GM12878 (cell line): ENCODE measurements around the gene SRSF9. TPM values are rescaled to one million over a fixed set of nuclear protein-coding genes. Genes with fewer than 3 reads are reported as not detected.

ENCODE experiments used
- ATAC-seq: fragments of 200-7000 bp; cut with Tn5 transposase; 3 replicates; pipeline ENCODE4 v1.9.1; 2020; ENCODE audit warnings: mild to moderate bottlenecking, moderate library complexity
- BruUV-seq: library from RNA; stranded (reverse); fragments of 400-500 nt; replicated peaks from 2 replicates; lab custom pipeline; 2021; lab: Mats Ljungman, UMichigan
- CTCF ChIA-PET: fragments of 300-600 bp; sonication (Branson Sonifier 250); formaldehyde crosslinking; extraction: SDS; loops from one replicate; lab custom pipeline; 2021; ENCODE audit warnings: inconsistent platforms; lab: Yijun Ruan, JAX
- POLR2A ChIA-PET: fragments of 350-600 bp; formaldehyde crosslinking; extraction: SDS; loops from one replicate; lab custom pipeline; 2021; ENCODE audit warnings: inconsistent platforms; lab: Charles Lee
- RAD21 ChIA-PET: fragments of 300-600 bp; sonication (Branson Sonifier 250); formaldehyde crosslinking; loops from one replicate; lab custom pipeline; 2023; ENCODE audit warnings: antibody characterized with exemption; ENCODE audit not compliant: unreplicated experiment; lab: Charles Lee
- SMC1A ChIA-PET: fragments of 300-600 bp; sonication (Branson Sonifier 250); formaldehyde crosslinking; loops from one replicate; lab custom pipeline; 2023; ENCODE audit not compliant: unreplicated experiment, uncharacterized antibody; lab: Charles Lee
- DNase-seq: peaks from one replicate; pipeline ENCODE4 v3.0.0-alpha.2; 2011; ENCODE audit warnings: low read depth, low spot score
- FAIRE-seq: peaks from 3 replicates; lab custom pipeline; 2011; peaks lifted over from hg19 to GRCh38; lab: Jason Lieb, UNC
- H2AFZ ChIP-seq: 2 replicates; pipeline ENCODE4 v1.6.0; 2011; ENCODE audit warnings: low read depth, low read length, control low read depth; ENCODE audit not compliant: control insufficient read depth
- H3K27ac ChIP-seq: 2 replicates; pipeline ENCODE4 v1.5.1; 2011; ENCODE audit warnings: control low read depth; ENCODE audit not compliant: control insufficient read depth, insufficient read depth
- H3K27me3 ChIP-seq, 2 experiments: replicated peaks in 1 of 2; 2 replicates each; pipeline versions ENCODE4 v1.6.0 to v1.6.1; 2011; ENCODE audit warnings: low read length in 1 of 2; ENCODE audit not compliant: control insufficient read depth in 2 of 2, insufficient read depth in 2 of 2
- H3K36me3 ChIP-seq, 2 experiments: 2 replicates each; pipeline ENCODE4 v1.5.1; 2011; ENCODE audit warnings: low read length in 1 of 2; ENCODE audit not compliant: control insufficient read depth in 2 of 2, insufficient read depth in 2 of 2
- H3K4me1 ChIP-seq: 2 replicates; pipeline ENCODE4 v1.6.1; 2011; ENCODE audit warnings: mild to moderate bottlenecking, low read length, moderate library complexity, mixed read lengths; ENCODE audit not compliant: control insufficient read depth, insufficient read depth
- H3K4me2 ChIP-seq: 2 replicates; pipeline ENCODE4 v1.6.0; 2011; ENCODE audit warnings: control low read depth; ENCODE audit not compliant: control insufficient read depth, insufficient read depth
- H3K4me3 ChIP-seq: fragments of 200-600 bp; sonication (generic); 2 replicates; pipeline ENCODE4 v1.5.1; 2016
- H3K79me2 ChIP-seq: 2 replicates; pipeline ENCODE4 v1.6.0; 2011; ENCODE audit warnings: low read length; ENCODE audit not compliant: control insufficient read depth, insufficient read depth
- H3K9ac ChIP-seq: 2 replicates; pipeline ENCODE4 v1.8.0; 2011; ENCODE audit warnings: low read length, control low read depth, mixed read lengths; ENCODE audit not compliant: control insufficient read depth, insufficient read depth
- H3K9me3 ChIP-seq: replicated peaks from 3 replicates; pipeline ENCODE4 v1.5.1; 2011; ENCODE audit warnings: mild to moderate bottlenecking, low read length; ENCODE audit not compliant: control insufficient read depth, insufficient read depth
- H4K20me1 ChIP-seq: 2 replicates; pipeline ENCODE4 v1.6.0; 2011; ENCODE audit not compliant: control insufficient read depth, insufficient read depth
- BCL11A ChIP-seq: IDR thresholded peaks from 2 replicates; pipeline ENCODE4 v1.6.1; 2011; ENCODE audit warnings: low read depth, low read length
- ETV6 ChIP-seq, 2 experiments: fragments of 450-650 bp in 1 of 2; IDR thresholded peaks in 1 of 2; conservative IDR thresholded peaks in 1 of 2; 2 replicates each; pipeline ENCODE4 v1.6.1; 2014; ENCODE audit warnings: antibody characterized with exemption in 1 of 2, borderline replicate concordance in 1 of 2, low read depth in 1 of 2, mild to moderate bottlenecking in 1 of 2, moderate library complexity in 1 of 2
- JUNB ChIP-seq: IDR thresholded peaks from 2 replicates; pipeline ENCODE4 v1.6.1; 2016; ENCODE audit warnings: antibody characterized with exemption, mild to moderate bottlenecking
- MYC ChIP-seq: IDR thresholded peaks from 2 replicates; pipeline ENCODE4 v1.6.1; 2011; ENCODE audit warnings: mild to moderate bottlenecking, low read length, moderate library complexity, inconsistent platforms; ENCODE audit not compliant: insufficient read depth, insufficient replicate concordance, insufficient read length, severe bottlenecking
- POLR2A ChIP-seq: IDR thresholded peaks from 2 replicates; pipeline ENCODE4 v1.6.1; 2011; ENCODE audit warnings: low read depth, mild to moderate bottlenecking, low read length
- SRF ChIP-seq, 2 experiments: IDR thresholded peaks; 2 replicates each; pipeline ENCODE4 v1.6.1; 2011; ENCODE audit warnings: low read depth in 2 of 2, low read length in 2 of 2, mild to moderate bottlenecking in 1 of 2, moderate library complexity in 1 of 2
- STAT3 ChIP-seq: IDR thresholded peaks from 2 replicates; pipeline ENCODE4 v1.6.1; 2011; ENCODE audit warnings: low read depth, low read length, improper control_type of control experiment
- YY1 ChIP-seq: IDR thresholded peaks from 2 replicates; pipeline ENCODE4 v1.6.1; 2011; ENCODE audit warnings: low read depth, mild to moderate bottlenecking, low read length
- ZBED1 ChIP-seq: IDR thresholded peaks from 2 replicates; pipeline ENCODE4 v1.6.1; 2016; ENCODE audit warnings: borderline replicate concordance
- WGBS: methylation state at CpG from one replicate; pipeline ENCODE4 v1.1.6; 2016; ENCODE audit warnings: low lambda C conversion rate; ENCODE audit not compliant: insufficient replicate concordance, insufficient coverage; ENCODE audit errors: missing lambda C conversion rate; 5-methylcytosine and 5-hydroxymethylcytosine counted together
- in situ Hi-C: fragments of 300-500 bp; cut with MboI; formaldehyde crosslinking; loops from 9 replicates; pipeline ENCODE4 v1.14.3; 2018; ENCODE audit warnings: mixed read lengths
- intact Hi-C: fragments of 100-400 bp; cut with micrococcal nuclease; formaldehyde crosslinking; loops from one replicate; pipeline ENCODE4 v1.14.2; 2022; ENCODE audit not compliant: unreplicated experiment
- polyA plus RNA-seq, 11 experiments: library from polyadenylated mRNA; depleted of rRNA in 4 of 11; unstranded in 6 of 11; stranded (reverse) in 5 of 11; fragments of >200 nt; fragmentation: Nextera tagmentation in 4 of 11; fragmentation: Illumina TruSeq in 1 of 11; extraction: Ambion mirVana in 4 of 11; extraction: Trizol in 1 of 11; gene quantifications; 1 replicate in 1 of 11; 2 replicates in 10 of 11; pipeline versions ENCODE4 v1.2.1 to v1.2.3, GENCODE V29; 2011 to 2016; ENCODE audit warnings: inconsistent platforms in 2 of 11, missing spikeins in 2 of 11, low read depth in 1 of 11
- total RNA-seq, 4 experiments: library from RNA; depleted of rRNA in 3 of 4; stranded (reverse); fragments of >200 nt in 3 of 4; fragmentation: Illumina TruSeq in 1 of 4; extraction: Trizol in 1 of 4; gene quantifications; 2 replicates each; pipeline versions ENCODE4 v1.2.1 to v1.2.3, GENCODE V29; 2013 to 2021
- TF ChIP-seq, protein P1 (sequence below): fragments of 450-650 bp; IDR thresholded peaks from 2 replicates; pipeline ENCODE4 v1.6.1; 2016; ENCODE audit warnings: mild to moderate bottlenecking
- TF ChIP-seq, protein P2 (sequence below): IDR thresholded peaks from 2 replicates; pipeline ENCODE4 v1.6.1; 2011; ENCODE audit warnings: borderline replicate concordance, low read depth, mild to moderate bottlenecking, moderate library complexity, low read length; ENCODE audit not compliant: insufficient read depth, poor library complexity, severe bottlenecking

The SRSF9 gene
- total and polyA plus RNA-seq, 10 of the 15 experiments (the other 5 are each of a cell fraction or from before 2014, with no cell fraction given) = 56.2 to 510 (median 186) TPM

DNA sequence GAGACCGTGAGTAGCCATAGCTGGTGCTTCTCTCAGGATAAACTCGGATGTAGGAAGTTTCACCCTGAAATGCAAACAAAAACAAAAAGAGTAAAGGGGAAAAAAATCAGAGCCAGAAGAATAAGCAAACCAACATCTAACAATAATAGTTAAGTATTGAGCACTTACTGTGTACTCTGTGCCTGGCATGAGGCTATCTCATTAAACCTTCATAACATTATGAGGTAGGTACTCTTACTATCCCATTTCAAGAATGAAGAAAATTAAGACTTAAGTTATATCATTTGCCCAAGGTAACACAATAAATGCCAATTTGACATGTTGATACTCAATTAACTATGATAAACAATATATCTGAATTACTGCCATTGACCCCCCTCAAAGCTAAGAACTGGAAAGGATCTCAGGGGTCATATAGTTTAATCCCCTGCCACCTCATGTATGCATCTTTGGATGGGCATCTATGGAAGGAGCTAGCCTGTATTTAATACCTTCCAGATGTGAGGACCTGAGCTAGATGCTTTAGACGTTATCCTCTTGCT lies 7.4 kb downstream of the SRSF9 start:
- no peak overlapping the region for H3K4me3 ChIP-seq
- ChIA-PET POLR2A (interaction anchor here (1.1 to 1.6 kb wide), 2 partner anchors 12 to 24 kb away, joined by 4 read pairs; partner anchors contain the start of gene COX6A1), CTCF (interaction anchor here (1.1 kb wide), 1 partner anchor 10 kb away, joined by 3 read pairs; no protein-coding TSS in a partner anchor), SMC1A (interaction anchor here (1.0 to 2.6 kb wide), 2 partner anchors 10 to 16 kb away, joined by 3 to 10 read pairs; partner anchors contain the start of genes GATC and TRIAP1), RAD21 (interaction anchor here (1.6 kb wide), 1 partner anchor 35 kb away, joined by 5 read pairs; no protein-coding TSS in a partner anchor)
- peaks cover 6% of the 10 kb centered on the region; the same call in 1 of the 2 replicates for H4K20me1 ChIP-seq
- H3K27ac ChIP-seq = no peak overlapping the region
- peaks cover 17% of the 10 kb centered on the region for H3K79me2 ChIP-seq
- intact Hi-C loops (no loop called here), in situ Hi-C loops (no loop called here)
- H3K9ac ChIP-seq = no peak overlapping the region
- no peaks in the 10 kb centered on the region for H3K9me3 ChIP-seq
- peaks cover 5% of the 10 kb centered on the region for H3K4me1 ChIP-seq
- H3K36me3 ChIP-seq = peaks cover 29 to 55% of the 10 kb centered on the region in 2 experiments
- ATAC-seq (no peak), FAIRE-seq (no peak), DNase-seq (no peak)
- no peak overlapping the region for H3K4me2 ChIP-seq
- BruUV-seq = TSS peak; percentile 1
- H3K27me3 ChIP-seq = no peaks in the 10 kb centered on the region
- 97% methylated on average over 3 of the region's 3 CpGs for WGBS
- TF ChIP-seq, protein P1, sequence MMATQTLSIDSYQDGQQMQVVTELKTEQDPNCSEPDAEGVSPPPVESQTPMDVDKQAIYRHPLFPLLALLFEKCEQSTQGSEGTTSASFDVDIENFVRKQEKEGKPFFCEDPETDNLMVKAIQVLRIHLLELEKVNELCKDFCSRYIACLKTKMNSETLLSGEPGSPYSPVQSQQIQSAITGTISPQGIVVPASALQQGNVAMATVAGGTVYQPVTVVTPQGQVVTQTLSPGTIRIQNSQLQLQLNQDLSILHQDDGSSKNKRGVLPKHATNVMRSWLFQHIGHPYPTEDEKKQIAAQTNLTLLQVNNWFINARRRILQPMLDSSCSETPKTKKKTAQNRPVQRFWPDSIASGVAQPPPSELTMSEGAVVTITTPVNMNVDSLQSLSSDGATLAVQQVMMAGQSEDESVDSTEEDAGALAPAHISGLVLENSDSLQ = no peak
- 0 out of 2 replicates have a peak, but pooled peaks have one; percentile 4 for TF ChIP-seq ZBED1
- no peak overlapping the region for H2AFZ ChIP-seq

DNA sequence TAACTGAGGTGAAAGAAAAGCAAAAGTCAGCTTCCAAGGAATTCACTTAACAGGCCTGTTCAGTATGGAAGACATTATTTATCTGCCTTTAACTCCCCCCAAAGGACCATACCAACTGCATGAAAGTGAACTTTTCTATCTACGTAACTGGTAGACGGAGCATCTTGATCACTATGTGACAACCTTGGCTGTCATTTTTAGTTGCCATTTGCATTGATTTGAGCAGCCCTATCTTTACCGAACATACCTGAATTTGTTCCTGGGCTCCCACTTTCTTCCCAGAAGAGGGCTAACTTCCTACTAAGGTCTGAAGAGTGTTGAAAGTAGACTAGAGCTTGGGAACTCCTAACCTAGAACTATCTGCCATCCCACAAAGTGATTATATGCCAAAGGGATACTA lies 9.4 kb downstream of the SRSF9 start:
- Histone ChIP-seq H3K36me3 (peaks cover 36 to 59% of the 10 kb centered on the region in 2 experiments), H3K79me2 (no peaks in the 10 kb centered on the region; the same call in 1 of the 2 replicates), H3K9ac (no peak overlapping the region), H3K4me3 (no peak overlapping the region), H3K9me3 (no peaks in the 10 kb centered on the region), H3K27me3 (no peaks in the 10 kb centered on the region), H3K4me2 (no peak overlapping the region), H3K27ac (no peak overlapping the region), H2AFZ (no peak overlapping the region), H3K4me1 (no peaks in the 10 kb centered on the region), H4K20me1 (no peaks in the 10 kb centered on the region)
- in situ Hi-C loops = no loop called here
- TF ChIP-seq BCL11A = no peak
- no peak for TF ChIP-seq YY1
- no peak for TF ChIP-seq JUNB
- TF ChIP-seq SRF (IDR thresholded peaks at IDR 0.05; ENCODE audit: low read depth in 2 of 2, low read length in 2 of 2) = no peak
- TF ChIP-seq POLR2A = no peak
- TF ChIP-seq ETV6 (conservative IDR thresholded peaks at IDR 0.05 in 1 of 2, IDR thresholded peaks at IDR 0.05 in 1 of 2; ENCODE audit: borderline replicate concordance in 1 of 2, low read depth in 1 of 2) = no peak
- TF ChIP-seq, protein P2, sequence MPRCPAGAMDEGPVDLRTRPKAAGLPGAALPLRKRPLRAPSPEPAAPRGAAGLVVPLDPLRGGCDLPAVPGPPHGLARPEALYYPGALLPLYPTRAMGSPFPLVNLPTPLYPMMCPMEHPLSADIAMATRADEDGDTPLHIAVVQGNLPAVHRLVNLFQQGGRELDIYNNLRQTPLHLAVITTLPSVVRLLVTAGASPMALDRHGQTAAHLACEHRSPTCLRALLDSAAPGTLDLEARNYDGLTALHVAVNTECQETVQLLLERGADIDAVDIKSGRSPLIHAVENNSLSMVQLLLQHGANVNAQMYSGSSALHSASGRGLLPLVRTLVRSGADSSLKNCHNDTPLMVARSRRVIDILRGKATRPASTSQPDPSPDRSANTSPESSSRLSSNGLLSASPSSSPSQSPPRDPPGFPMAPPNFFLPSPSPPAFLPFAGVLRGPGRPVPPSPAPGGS = no peak
- no peak for TF ChIP-seq STAT3
- TF ChIP-seq MYC = no peak
- TF ChIP-seq, protein P1 = no peak
- ChIA-PET RAD21 (no interaction called here), POLR2A (no interaction called here), SMC1A (no interaction called here), CTCF (interaction anchor here (1.2 to 1.8 kb wide), 2 partner anchors 10 to 14 kb away, joined by 3 to 5 read pairs; partner anchors contain the start of genes GATC and TRIAP1)
- intact Hi-C loops = no loop called here
- no peak for DNase-seq
- no peak for ATAC-seq
- 100% methylated on average over 3 of the region's 3 CpGs for WGBS
- FAIRE-seq = no peak
- BruUV-seq = no TSS peak
